ENCODE measurements around the gene RAP1A. TPM values are rescaled to one million over a fixed set of nuclear protein-coding genes. Genes with fewer than 3 reads are reported as not detected.
"Not testable (repeated sequence)": the region's sequence is repeated elsewhere in the genome, so short reads cannot be mapped to it uniquely, and the experiment has no call there.

Gene RAP1A
- total RNA-seq, 1 experiment from 2014 or later, result 13.2 TPM

- DNase-seq (ENCODE audit: extremely low read depth, low read depth), result no peak
Measured at GRCh38 chr1:111596499-111596898, 23.1 kb upstream of the RAP1A start.

DNA sequence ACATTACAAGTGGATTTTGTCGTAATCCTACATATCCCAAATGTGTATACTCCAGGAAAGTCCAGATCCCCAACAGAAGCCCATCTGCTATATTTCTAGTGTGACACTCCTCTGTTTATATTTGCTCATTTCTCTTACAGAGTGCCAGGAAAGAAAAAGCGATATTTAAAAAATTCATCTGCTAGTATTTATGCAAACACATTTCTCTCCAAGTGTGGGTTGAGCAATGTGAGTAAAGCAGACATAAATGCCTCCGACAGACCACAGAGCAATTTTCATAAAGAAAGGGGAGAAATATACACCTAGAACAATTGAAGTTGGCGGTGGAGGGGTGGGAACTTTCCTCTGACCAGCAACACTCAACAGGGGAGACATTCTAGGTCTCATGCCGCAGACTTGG lies 22.2 kb upstream of the RAP1A start:
- no peak for DNase-seq (ENCODE audit: extremely low read depth, low read depth)

DNA sequence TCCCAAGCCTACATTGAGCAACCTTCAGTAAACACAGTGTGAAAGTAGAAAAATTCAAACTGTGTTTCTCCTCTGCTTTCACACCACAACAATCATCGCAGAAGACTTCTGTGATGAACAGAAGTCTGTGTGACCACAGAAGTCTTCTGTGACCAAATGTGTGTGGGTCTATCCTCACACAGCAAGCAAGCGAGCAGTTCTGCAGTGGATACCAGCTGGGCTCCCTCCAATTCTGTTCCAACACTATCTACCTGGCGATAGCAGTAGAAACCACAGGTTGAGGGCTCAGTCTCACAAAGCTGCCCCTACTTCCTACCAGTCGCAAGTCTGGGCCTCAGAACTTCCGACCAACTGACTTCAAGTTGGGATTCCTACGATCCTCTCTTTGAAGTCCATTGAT lies 21.0 kb upstream of the RAP1A start:
- DNase-seq (ENCODE audit: extremely low read depth, low read depth), result no peak

- DNase-seq (ENCODE audit: extremely low read depth, low read depth), result no peak
Measured at GRCh38 chr1:111599781-111600693, 19.6 kb upstream of the RAP1A start.

DNA sequence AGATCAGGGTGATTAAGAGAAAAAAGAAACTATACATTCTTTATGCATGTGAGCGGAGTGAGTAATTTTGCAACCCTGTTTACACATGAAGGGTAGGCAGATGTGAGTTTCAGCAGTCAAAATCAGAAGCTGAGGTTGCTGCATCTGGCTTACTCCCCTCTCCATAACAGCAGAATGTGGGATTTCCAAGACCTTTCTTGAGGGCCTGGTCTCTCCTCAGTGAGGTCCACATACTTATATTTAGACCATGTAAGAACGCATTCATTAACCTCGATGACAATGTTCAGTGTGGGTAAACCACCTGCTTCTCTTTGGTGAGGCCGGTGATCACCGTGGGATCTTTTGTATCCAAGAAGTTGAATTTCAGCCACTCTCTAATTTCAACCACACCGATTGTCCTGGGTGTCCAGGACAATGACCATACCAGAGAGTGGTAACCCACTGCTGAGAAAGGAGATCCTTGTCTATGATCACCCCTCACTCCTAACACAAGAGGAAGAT lies 18.7 kb upstream of the RAP1A start:
- no peak for DNase-seq (ENCODE audit: extremely low read depth, low read depth)

DNA sequence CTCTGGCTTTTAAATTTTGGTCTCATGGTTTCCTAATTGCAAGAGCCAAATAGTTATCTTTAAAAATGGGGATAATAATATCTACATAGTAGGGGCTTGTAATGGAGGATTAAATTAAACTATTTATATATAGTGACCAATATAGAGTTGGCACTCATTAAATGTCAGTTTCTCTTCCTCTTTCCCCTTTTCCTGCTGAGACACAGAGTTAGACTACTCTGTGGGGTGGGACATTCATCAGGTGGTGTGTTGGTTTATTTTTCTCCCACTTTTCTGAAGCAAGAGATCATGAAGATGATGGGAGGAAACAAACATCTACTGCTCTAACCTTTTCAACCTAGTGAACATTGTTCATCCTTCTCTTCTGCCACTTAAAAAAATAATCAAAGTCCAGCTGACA lies 17.3 kb upstream of the RAP1A start:
- no peak for DNase-seq (ENCODE audit: extremely low read depth, low read depth)

DNA sequence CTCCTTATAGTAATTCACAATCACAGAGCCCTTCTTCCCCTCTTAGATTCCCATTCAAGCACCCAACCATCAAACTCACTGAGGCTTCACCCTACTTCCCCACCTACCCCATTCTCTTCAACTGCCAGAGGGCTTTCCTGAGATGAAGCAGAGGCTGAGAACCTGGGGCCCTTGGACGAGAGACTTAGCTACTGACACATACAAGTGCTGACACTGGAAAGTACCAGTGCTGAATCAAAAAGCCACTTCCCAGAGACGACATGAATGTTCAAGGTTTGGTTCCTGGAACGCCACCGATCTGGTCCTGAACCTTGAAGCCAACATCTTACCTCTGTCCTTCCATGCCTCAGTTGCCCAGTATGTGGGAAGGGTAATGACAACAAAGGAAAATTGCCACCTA lies 16.6 kb upstream of the RAP1A start:
- no peak for DNase-seq (ENCODE audit: extremely low read depth, low read depth)

- DNase-seq (ENCODE audit: extremely low read depth, low read depth), result no peak
Measured at GRCh38 chr1:111603979-111604378, 15.6 kb upstream of the RAP1A start.

DNA sequence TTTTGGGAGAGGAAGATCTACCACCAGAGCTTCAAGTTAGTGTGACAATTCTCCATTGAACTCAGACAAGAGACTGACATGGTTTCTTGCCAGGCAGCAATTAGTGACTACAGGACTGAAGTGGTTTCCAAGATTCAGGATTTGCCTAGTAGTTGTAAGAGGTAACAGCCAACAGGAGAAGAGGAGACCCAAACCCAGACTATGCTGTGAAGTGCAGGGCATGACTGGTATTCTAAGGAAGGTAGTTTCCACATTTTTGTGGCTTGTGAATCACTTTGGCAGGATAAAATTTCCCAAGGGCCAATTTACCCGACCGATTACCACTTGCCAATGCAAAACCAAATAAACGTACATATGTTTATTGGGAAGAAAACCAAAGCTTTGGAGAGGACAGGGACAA lies 14.7 kb upstream of the RAP1A start:
- no peak for DNase-seq (ENCODE audit: extremely low read depth, low read depth)

DNA sequence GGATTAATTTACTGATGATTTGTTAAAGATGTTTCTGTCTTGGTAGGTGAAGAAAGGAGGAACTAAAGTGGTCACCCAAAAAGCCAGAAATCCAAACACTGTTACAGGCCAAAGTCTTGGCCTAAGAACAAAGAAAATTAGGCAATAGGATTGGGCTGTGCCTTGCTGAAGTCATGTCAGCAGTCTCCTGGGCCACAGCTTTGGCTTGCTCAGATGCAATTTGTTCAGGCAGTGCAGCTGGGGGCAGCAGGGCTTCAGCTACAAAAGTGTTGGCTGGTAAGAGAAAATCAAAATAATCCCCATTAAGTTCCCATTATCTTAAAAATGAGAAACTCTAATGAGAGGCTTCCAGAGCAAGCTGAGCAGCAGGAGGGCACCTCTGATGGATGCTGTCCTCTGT lies 14.0 kb upstream of the RAP1A start:
- no peak for DNase-seq (ENCODE audit: extremely low read depth, low read depth)

DNA sequence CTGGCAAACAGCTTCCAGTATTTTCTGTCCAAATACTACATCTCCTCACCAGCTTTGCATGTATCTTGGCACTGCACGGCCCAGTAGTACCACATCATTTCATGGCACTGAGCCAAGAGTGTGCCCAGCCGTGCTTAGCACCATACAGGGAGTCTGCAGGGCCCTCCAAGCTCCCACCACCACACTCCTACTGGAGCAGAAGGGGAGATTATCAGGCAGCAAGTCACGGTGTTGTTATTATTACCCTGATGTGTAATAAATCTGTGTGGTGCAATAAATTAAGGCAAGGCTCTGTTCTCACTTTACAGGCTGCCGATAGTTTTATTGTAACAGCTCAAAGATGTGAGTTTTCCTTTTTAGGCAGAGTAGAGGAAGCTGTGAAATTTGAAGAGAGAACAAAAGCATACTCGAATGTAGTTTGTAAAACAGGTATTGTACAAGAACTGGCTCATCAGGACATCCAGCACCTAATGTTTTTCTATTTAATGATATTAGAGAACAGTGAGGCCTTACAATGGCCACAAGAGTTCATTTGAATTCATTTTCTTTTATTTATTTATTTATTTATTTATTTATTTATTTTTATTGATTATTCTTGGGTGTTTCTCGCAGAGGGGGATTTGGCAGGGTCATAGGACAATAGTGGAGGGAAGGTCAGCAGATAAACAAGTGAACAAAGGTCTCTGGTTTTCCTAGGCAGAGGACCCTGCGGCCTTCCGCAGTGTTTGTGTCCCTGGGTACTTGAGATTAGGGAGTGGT lies 13.0 kb upstream of the RAP1A start:
- not testable (repeated sequence) for DNase-seq (ENCODE audit: extremely low read depth, low read depth)

DNA sequence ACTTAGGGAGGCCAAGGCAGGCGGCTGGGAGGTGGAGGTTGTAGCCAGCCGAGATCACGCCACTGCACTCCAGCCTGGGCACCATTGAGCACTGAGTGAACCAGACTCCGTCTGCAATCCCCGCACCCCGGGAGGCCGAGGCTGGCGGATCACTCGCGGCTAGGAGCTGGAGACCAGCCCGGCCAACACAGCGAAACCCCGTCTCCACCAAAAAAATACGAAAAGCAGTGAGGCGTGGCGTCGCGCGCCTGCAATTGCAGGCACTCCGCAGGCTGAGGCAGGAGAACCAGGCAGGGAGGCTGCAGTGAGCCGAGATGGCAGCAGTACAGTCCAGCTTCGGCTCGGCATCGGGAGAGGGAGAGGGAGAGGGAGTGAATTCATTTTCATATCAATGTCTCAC lies 11.1 kb upstream of the RAP1A start:
- not testable (repeated sequence) for DNase-seq (ENCODE audit: extremely low read depth, low read depth)

- no peak for DNase-seq (ENCODE audit: extremely low read depth, low read depth)
Measured at GRCh38 chr1:111611986-111612385, 7.6 kb upstream of the RAP1A start.

DNA sequence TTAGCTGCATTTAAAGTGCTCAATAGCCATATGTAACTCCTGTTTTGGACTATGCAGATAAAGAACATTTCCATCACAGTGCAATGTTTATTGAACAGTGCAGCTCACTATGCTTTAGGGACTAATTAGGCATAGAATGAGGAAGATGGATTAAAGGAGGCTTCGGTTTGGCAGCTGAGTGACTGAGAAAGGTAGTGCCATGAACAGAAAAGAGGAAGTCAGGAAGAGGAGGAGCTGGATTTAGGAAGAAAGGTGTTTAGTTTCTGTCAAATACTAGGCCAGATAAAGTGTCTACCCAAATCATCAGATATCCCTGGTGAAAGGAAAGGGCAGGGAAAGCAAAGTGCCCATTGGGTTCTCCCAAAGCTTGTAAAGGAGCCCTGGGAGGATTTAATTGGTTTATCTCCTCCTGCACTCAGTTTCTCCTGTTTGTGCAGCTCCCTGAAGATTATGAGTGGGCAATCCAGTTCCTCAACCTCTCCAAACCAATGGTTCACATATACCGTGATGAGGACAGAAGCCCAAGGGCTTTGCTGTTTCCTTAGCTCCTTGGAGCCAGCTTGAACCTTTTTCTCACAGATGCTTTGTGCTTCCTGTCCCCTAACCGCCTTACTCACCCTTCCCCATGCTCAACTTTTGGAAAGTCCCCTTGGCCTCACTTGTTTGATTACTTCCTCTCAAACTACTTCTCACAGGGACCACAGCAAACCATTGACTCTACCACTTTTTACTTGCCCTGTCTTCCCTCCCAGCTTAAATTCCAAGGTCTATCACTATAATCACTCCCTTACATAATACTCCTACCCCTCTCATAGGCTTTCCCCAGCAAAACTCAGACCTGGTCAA lies 3.5 kb upstream of the RAP1A start:
- DNase-seq (ENCODE audit: extremely low read depth, low read depth), result no peak

- no peak for DNase-seq (ENCODE audit: extremely low read depth, low read depth)
Measured at GRCh38 chr1:111618081-111618480, 1.5 kb upstream of the RAP1A start.

GRCh38 chr1:111618961-111619634 lies 491 bp upstream of the RAP1A start:
- no peak for DNase-seq (ENCODE audit: extremely low read depth, low read depth)

DNA sequence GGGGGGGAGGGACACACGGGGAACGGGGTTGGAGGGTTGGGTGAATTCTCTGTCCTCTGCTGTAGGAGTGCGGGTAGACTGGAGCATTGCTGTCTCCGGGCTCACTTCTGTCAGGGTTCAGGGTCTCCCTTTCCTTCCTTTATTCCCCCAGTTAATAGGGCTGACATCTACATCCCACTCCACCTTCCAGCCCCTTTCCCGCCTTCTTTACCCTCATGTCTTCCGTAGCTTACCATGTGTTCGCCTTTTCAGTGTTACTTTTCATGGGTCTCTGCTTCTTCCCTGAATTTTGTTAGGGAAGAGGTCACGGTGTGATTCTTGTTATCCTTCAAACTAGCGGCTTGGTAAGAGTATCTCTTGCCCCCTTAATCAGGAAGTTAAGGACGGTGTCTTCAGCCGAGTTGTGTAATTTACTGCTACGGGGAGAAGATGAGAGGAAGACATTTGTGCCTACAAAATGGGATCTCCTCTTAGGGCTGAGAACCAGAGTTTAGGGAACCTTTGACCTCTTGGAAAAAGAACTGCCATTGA lies 917 bp downstream of the RAP1A start:
- DNase-seq (ENCODE audit: extremely low read depth, low read depth), result no peak

DNA sequence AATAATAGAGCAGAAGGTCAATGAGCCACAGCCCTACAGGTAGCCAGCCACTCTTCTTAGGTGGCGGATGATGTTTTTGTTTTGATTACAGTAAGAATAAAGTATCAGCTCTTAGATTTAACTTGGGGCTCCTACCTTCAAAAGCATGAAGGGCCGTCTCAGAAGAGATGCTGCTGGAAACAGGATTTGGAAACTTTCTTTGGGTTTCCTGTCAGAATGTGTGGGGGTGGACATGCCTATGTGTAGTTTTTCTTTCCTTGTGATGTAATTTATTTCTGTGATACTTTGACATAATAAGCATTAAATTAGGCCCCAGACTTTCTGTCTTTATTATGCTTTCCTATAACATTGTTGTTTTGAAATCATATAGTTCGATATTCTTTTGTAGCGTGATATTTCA lies 1.5 kb downstream of the RAP1A start:
- no peak for DNase-seq (ENCODE audit: extremely low read depth, low read depth)

- DNase-seq (ENCODE audit: extremely low read depth, low read depth), result no peak
Measured at GRCh38 chr1:111622166-111622565, 2.6 kb downstream of the RAP1A start.

DNA sequence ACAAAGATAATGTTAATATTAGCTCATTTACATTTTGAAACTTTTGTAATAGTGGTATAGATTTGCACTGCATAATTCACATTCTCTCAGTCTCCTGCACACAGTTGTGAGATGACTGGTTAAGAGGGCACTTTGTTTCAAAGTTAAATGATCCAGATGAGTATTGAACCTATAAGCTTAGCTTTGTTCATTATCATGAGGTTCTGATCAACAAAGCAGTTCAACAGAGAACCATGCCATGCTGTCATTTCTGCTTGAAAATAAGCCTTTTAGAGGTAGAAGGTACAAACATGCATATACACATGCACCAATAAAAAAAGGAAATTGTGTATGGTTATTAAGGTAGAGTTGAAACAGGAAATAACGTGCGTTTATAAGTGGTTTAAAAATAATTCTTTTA lies 4.8 kb downstream of the RAP1A start:
- no peak for DNase-seq (ENCODE audit: extremely low read depth, low read depth)

All from NCI-H460 (cell line).